GF-D8 (cell line): ENCODE results near the gene CBR1.

Experiments used
- DNase-seq: peaks from one replicate; lab custom pipeline; 2025; lab: John Stamatoyannopoulos, UW

Gene CBR1

DNA sequence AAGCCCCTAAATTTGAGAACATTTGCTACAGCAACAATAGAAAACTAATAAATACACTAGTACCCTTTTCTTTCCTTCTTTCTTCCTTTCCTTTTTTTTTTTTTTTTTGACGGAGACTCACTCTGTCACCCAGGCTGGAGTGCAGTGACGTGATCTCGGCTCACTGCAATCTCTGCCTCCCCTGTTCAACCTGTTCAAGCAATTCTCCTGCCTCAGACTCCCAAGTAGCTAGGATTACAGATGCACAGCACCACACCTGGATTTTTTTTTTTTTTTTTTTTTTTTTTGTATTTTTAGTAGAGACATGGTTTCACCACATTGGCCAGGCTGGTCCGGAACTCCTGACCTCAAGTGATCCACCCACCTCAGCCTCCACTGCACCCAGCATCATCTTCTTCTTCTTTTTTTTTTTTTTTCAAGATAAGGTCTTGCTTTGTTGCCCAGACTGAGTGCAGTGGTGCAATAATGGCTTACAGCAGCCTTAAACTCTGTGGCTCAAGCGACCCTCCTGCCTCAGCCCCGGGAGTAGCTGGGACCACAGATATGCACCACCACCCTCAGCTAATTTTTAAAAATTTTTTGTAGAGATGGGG, 45.4 kb downstream of the CBR1 start:
- DNase-seq: peak; percentile 27

DNA sequence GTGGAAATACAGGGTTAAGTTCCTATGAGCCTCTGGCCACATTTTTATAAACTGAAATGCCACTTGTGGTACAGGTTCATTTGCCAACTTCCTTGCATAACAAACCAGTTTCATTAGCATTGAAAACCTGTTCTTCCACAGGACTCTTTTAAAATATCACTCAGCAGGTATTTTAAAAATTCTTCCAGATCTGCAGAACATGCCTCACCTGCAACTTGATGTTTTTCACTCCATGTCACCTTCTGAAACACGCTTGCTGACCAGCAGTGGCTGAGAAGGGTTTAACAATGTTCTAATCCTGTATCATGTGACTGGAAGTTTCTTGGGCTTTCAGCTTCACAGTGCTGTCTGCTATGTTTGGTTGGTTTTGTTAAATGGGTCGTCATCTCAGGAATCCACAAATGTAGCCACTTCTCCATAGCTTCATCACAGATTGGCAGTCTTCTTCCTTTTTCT, 47.5 kb downstream of the CBR1 start:
- DNase-seq: no peak

DNA sequence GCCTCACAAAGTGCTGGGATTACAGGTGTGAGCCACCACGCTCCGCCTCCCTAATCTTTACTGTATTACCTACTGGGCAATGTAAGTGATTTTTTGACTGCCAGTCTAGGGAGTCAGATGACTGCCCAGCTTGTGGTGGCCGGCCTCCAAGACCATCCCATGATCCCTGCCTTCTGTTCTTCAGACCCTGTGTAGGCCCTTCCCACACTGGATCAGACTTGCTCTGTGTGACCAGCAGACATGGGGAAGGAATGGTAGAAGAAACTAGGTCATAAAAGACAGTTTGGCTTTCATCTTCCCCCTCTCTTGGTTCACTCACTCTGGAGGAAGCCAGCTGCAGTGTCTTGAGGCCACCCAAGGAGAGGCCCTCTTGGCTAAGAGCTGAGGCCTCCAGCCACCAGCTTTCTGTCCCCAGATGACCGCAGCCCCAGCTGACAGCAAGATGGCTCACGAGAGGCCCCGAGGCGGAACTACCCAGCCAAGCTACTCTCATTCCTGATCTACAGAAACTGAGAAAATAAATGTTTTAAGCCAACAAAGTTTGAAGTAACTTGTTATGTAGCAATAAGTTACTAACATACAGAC, 50.6 kb downstream of the CBR1 start:
- DNase-seq: no peak
